Colonic mucosa (tissue), 4 donors: ENCODE results near the gene GBA2. TPM values are rescaled to one million over a fixed set of nuclear protein-coding genes. Genes with fewer than 3 reads are reported as not detected.

ENCODE experiments used
- DNase-seq: peaks from one replicate; pipeline ENCODE4 v3.0.0-alpha.2; 2020
- H3K27ac ChIP-seq: fragments of 200-600 bp; one replicate; pipeline ENCODE4 v1.8.0; 2021
- H3K27me3 ChIP-seq: fragments of 200-600 bp; one replicate; pipeline ENCODE4 v1.8.0; 2021
- H3K36me3 ChIP-seq: fragments of 200-600 bp; one replicate; pipeline ENCODE4 v1.8.0; 2021
- H3K4me1 ChIP-seq: fragments of 200-600 bp; one replicate; pipeline ENCODE4 v1.8.0; 2021; ENCODE audit warnings: mild to moderate bottlenecking
- H3K4me3 ChIP-seq: fragments of 200-600 bp; one replicate; pipeline ENCODE4 v1.8.0; 2021
- H3K9ac ChIP-seq, 2 donors: one replicate each; pipeline ENCODE4 v1.7.0; 2013; ENCODE audit warnings: control low read depth in 2 of 2, low read depth in 2 of 2, low read length in 2 of 2
- H3K9me3 ChIP-seq: fragments of 200-600 bp; one replicate; pipeline ENCODE4 v1.8.0; 2021
- intact Hi-C: fragments of 100-400 bp; cut with DNase I; formaldehyde crosslinking; loops from one replicate; pipeline ENCODE4 v1.14.1; 2022
- total RNA-seq, 2 donors: library from RNA; stranded (reverse); fragmentation: NEBNext Ultra II Directional in 1 of 2; extraction: Animal tissue kit (Norgen Biotek cat#: 25700) in 1 of 2; gene quantifications; one replicate each; pipeline ENCODE4 v1.2.1, GENCODE V29; 2021
- TF ChIP-seq, protein P1 (sequence below): fragments of 200-600 bp; IDR thresholded peaks from one replicate; pipeline ENCODE4 v1.8.0; 2022; ENCODE audit warnings: antibody characterized with exemption, mild to moderate bottlenecking
- donor health status: healthy.
- donor health status: DM: no; HTN: no; CAD: no.
- donor health status: DM: no; HTN: no; CAD: no.

GBA2 gene
- total RNA-seq, 2 donors from 2014 or later: 127 to 157 TPM

DNA sequence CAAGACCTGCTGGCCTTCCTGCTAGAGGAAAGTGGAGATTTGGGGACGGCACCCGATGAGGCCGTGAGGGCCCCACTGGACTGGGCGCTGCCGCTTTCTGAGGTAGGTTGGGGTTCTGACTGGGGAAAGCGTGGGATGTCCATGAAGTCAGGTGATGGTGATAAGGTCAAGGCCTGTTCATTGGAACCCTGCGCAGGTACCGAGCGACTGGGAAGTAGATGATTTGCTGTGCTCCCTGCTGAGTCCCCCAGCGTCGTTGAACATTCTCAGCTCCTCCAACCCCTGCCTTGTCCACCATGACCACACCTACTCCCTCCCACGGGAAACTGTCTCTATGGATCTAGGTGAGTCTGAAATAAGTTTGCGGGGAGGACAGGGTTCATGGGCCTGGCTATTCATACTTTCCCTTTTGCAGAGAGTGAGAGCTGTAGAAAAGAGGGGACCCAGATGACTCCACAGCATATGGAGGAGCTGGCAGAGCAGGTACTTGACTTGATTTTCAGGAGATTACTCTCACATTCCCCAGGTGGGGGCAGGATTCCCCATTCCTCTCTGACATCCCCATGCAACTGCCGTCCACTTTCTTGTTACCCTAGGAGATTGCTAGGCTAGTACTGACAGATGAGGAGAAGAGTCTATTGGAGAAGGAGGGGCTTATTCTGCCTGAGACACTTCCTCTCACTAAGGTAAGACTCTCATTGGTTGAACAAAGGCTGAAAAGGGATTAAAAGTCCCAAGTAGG is 16.1 kb downstream of the GBA2 start:
- peak; percentile 62 for DNase-seq
- no peaks in the 10 kb centered on the region for H3K27me3 ChIP-seq
- peaks cover 19% of the 10 kb centered on the region for H3K4me1 ChIP-seq
- TF ChIP-seq, protein P1, sequence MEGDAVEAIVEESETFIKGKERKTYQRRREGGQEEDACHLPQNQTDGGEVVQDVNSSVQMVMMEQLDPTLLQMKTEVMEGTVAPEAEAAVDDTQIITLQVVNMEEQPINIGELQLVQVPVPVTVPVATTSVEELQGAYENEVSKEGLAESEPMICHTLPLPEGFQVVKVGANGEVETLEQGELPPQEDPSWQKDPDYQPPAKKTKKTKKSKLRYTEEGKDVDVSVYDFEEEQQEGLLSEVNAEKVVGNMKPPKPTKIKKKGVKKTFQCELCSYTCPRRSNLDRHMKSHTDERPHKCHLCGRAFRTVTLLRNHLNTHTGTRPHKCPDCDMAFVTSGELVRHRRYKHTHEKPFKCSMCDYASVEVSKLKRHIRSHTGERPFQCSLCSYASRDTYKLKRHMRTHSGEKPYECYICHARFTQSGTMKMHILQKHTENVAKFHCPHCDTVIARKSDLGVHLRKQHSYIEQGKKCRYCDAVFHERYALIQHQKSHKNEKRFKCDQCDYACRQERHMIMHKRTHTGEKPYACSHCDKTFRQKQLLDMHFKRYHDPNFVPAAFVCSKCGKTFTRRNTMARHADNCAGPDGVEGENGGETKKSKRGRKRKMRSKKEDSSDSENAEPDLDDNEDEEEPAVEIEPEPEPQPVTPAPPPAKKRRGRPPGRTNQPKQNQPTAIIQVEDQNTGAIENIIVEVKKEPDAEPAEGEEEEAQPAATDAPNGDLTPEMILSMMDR: no peak
- H3K9ac ChIP-seq: peak overlapping the region; percentile 92 to 93
- H3K9me3 ChIP-seq: no peaks in the 10 kb centered on the region
- H3K4me3 ChIP-seq: peak overlapping the region; percentile 82
- H3K36me3 ChIP-seq: peaks cover 17% of the 10 kb centered on the region
- intact Hi-C loops: loop anchor here (5.0 kb wide), 1 partner anchor 71 kb away; no protein-coding TSS in a partner anchor
- H3K27ac ChIP-seq: peak overlapping the region; percentile 97

DNA sequence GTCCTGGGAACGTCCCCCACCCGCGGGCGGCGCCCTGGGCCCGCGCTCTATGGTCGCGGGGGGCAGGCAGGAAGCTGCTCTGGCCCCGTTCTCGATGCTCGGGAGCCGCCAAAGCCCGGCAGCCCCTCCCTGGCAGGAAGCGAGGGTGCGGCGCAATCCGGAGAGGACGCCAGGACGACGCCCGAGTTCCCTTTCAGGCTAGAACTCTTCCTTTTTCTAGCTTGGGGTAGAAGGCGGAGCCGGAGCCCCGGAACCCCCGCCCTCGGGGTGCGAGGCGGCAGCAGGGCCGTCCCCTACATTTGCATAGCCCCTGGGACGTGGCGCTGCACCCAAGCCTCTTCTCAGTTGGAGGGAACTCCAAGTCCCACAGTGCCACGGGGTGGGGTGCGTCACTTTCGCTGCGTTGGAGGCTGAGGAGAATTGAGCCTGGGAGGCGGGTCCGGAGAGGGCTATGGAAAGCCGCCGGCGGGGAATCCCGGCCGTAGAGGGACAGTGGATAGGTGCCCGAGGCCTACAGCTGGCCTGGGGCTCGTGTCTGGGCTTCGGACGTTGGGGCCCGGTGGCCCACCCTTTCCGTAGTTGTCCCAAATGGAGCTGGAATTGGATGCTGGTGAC is 16.7 kb downstream of the GBA2 start, which contains the start of the genes CREB3 and TLN1:
Gene CREB3, plus strand, starts transcription at position 482 of the 615 bp plus-strand sequence. Its CDS starts 107 bp downstream, at position 589.
Gene TLN1, minus strand, starts transcription at position 11 of the 615 bp plus-strand sequence. CDS start 6,501 bp downstream, outside the sequence.
- Histone ChIP-seq H3K36me3 (peaks cover 16% of the 10 kb centered on the region), H3K27ac (peak within 1 kb of the TSS; percentile 97), H3K4me3 (peak within 1 kb of the TSS; percentile 82), H3K27me3 (no peaks in the 10 kb centered on the region), H3K9ac (peak within 1 kb of the TSS; percentile 95 to 96), H3K4me1 (peaks cover 19% of the 10 kb centered on the region), H3K9me3 (no peaks in the 10 kb centered on the region)
- TF ChIP-seq, protein P1: no peak
- peak; percentile 99 for DNase-seq
- intact Hi-C loops: loop anchor here (5.0 kb wide), 1 partner anchor 70 kb away; no protein-coding TSS in a partner anchor

DNA sequence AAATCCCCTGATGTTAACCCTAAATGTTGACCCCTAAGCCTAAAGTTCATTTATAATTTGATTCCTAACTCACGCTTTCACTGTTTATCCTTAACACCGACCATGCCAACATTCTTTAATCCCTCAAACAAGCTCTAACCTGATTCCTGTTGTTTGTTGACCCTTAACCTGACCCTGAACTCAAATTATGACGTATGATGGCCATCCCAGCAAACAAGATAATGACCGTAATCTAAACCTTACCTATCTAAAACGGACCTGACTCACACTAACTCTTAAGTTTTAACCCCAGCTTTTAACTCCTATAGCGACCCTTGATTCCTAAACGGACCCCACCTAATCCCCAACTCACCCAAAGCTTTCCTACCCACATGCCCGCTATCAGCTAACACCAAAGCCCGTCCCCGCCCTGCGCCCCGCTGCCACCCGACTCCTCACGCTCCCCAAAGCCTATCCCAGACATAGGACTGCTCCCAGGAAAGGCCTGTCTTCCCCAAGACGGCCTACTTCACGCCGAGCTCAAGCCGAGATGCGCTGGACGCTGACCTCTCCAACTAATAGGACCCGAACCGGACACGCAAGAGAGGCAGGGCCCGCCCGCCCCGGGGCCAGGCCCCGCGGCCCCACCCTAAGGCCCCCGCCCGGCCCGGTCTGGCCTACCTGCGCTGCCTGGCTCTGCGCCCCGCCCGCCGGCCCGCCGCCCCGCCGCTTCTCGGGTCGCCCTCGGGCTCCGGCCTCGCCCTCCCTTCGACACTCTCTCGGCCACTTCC is 17.4 kb downstream of the GBA2 start:
- DNase-seq: no peak
- Histone ChIP-seq H3K36me3 (peaks cover 9% of the 10 kb centered on the region), H3K9ac (peak overlapping the region; percentile 95 to 96), H3K4me1 (peaks cover 19% of the 10 kb centered on the region), H3K9me3 (no peaks in the 10 kb centered on the region), H3K4me3 (peak overlapping the region; percentile 82), H3K27me3 (no peaks in the 10 kb centered on the region), H3K27ac (peak overlapping the region; percentile 97)
- intact Hi-C loops: loop anchor here (5.0 kb wide), 1 partner anchor 69 kb away; no protein-coding TSS in a partner anchor
- TF ChIP-seq, protein P1: no peak

DNA sequence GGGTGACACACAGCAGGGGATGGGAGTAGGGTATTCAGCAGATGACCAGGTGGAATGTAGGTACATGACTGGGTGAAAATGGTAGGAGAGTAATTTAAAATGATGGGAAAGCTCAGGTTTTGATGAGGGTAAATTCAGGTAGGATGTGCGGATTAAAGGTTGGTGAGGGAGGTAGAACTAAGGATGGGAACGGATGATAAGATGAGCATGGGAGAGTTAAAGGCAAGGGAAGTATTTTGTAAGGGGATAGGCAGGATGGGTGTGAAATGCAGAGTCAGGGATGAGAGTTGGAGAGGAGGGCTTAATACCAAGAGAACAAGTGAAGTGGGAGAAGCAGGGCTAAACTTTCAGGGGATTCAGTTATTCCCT is 18.6 kb downstream of the GBA2 start:
- Histone ChIP-seq H3K4me3 (peak overlapping the region; percentile 82), H3K27me3 (no peaks in the 10 kb centered on the region), H3K4me1 (peaks cover 19% of the 10 kb centered on the region), H3K27ac (peak overlapping the region; percentile 97), H3K36me3 (peaks cover 4% of the 10 kb centered on the region), H3K9ac (peak overlapping the region; percentile 12 to 95), H3K9me3 (no peaks in the 10 kb centered on the region)
- intact Hi-C loops: loop anchor here (5.0 kb wide), 1 partner anchor 68 kb away; no protein-coding TSS in a partner anchor
- TF ChIP-seq, protein P1: no peak
- DNase-seq: no peak
